GM21529 (cell line): ENCODE results near the gene TEKT4.
A peak's percentile ranks its signal among the peaks of the same experiment; 100 is the strongest.
"Not testable (repeated sequence)": the region's sequence is repeated elsewhere in the genome, so short reads cannot be mapped to it uniquely, and the experiment has no call there.

Experiments used
- ATAC-seq: cut with Tn5 transposase; IDR thresholded peaks from one replicate; pipeline ENCODE4 v1.9.1; 2021; ENCODE audit not compliant: unreplicated experiment

The TEKT4 gene, protein sequence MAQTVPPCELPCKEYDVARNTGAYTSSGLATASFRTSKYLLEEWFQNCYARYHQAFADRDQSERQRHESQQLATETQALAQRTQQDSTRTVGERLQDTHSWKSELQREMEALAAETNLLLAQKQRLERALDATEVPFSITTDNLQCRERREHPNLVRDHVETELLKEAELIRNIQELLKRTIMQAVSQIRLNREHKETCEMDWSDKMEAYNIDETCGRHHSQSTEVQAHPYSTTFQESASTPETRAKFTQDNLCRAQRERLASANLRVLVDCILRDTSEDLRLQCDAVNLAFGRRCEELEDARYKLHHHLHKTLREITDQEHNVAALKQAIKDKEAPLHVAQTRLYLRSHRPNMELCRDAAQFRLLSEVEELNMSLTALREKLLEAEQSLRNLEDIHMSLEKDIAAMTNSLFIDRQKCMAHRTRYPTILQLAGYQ

GRCh38 chr2:94871226-94872087 lies at the start of gene TEKT4:
Gene TEKT4, plus strand, starts transcription at chr2:94871430. Its CDS starts 150 bp downstream, at chr2:94871580.
- ATAC-seq: no peak

DNA sequence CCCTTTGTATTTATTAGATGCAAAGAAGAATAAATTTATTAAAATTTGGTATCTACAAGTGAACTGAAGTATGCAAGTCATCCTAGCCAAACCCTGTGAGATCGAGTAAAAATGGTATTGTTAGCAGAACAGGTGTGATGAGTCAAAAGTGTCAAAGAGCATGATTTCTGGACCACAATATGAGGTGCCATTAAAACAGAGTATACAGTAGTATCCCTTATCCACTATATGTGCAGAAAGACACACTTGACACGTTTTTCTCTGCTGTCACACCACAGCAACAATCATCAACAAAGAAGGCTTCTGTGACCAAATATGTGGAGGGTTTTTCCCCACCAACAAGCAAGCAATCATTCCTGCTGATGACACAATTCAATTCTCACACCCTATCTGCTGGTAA lies 32.0 kb upstream of the TEKT4 start:
- ATAC-seq: not testable (repeated sequence)

DNA sequence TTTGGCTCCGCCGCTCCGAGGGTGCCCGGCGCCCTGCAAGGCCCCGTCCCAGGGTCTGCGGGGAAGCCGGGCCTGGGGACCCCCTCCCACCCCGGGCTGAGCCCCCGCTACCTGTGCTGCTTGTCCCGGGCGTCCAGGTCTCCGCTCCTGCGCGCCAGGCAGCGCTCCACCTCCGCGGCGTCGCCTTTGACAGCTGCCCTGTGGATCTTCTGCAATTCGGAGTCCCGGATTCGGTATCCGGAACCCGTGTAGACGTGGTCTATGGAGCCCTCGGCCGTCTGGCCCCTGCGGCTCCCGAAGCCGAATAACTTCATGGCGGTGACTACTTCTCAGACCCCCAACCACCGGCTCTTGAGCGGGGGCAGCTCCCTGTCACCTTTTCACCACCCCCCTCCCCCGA lies 14.4 kb upstream of the TEKT4 start:
- not testable (repeated sequence) for ATAC-seq

- not testable (repeated sequence) for ATAC-seq
Observed at GRCh38 chr2:94857367-94858162, 13.7 kb upstream of the TEKT4 start.

- ATAC-seq: not testable (repeated sequence)
Observed at GRCh38 chr2:94858163-94858888, 12.9 kb upstream of the TEKT4 start.

DNA sequence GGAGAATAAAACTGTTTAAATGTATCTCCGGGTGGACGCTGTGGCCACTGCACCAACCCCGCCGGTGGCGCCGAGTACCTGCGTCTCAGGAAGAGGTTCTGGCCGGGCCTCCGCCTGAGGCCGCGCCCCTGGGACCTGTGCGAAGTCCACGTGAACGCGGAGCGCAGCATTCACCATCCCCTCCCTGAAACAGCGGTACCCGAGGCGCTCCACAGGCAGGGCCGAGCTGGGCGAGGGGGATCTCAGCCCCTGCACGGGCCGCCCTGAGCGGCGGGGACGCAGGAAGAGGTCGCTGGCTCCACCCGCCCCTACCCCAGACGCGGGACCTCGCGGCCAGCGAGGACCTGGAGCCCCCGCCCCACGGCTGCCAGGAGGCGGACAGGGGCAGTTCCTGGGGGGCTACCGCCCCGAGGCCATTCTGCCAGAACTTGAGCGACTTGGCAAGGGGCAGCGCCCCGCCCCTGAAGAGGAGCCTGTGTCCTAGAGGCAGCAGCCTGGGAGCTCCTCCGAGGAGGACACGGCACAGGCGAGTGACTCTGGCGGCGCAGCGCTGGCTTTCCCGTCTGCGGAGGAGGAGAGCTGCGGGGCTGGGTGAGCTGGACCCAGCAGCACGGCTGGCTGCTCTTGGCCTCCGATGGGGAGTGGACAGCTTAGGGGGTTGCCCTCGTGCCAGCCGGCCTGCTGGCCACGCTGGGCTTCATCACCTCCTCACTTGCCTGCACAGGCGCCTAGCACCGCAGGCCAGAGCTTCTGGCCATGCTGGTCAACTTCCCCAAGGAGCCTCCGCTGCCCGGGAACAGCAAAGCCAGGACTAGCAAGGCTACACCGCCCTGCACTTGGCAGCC lies 9.7 kb upstream of the TEKT4 start:
- no peak for ATAC-seq

DNA sequence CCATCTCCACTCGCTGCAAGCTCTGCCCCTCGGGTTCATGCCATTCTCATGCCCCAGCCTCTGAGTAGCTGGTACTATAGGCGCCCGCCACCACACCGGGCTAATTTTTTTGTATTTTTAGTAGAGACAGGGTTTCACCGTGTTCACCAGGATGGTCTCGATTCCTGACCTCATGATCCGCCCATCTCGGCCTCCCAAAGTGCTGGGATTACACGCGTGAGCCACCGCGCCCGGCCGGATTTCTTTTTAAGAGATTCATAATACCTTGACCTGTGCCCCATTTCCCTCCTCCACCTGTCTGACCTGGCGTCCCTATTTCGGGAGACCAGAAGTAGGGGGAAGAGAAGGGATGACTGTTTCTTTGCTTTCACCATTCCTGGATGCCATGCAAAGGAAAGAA lies 8.3 kb upstream of the TEKT4 start:
- ATAC-seq: not testable (repeated sequence)

DNA sequence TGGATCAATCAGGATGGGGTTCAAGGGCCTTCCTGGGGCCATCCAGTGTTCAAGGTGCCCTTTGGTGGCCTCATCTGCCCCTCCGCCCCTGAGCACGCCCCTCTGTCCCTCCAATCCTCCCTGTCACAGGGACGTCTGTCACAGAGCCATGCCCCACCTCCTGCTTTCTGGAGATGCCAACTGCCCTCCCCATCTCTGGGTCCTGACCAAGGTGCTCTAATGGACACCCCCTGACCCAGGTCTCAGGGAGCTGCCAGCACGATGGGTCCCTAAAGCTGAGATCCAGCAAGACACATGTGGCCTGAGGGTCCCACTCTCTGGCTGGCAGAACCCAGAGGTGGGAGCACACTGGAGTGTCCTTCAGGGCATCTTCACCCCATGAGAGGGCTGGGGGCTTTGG lies 2.1 kb upstream of the TEKT4 start:
- no peak for ATAC-seq

GRCh38 chr2:94869552-94870439 lies 1.4 kb upstream of the TEKT4 start:
- no peak for ATAC-seq

DNA sequence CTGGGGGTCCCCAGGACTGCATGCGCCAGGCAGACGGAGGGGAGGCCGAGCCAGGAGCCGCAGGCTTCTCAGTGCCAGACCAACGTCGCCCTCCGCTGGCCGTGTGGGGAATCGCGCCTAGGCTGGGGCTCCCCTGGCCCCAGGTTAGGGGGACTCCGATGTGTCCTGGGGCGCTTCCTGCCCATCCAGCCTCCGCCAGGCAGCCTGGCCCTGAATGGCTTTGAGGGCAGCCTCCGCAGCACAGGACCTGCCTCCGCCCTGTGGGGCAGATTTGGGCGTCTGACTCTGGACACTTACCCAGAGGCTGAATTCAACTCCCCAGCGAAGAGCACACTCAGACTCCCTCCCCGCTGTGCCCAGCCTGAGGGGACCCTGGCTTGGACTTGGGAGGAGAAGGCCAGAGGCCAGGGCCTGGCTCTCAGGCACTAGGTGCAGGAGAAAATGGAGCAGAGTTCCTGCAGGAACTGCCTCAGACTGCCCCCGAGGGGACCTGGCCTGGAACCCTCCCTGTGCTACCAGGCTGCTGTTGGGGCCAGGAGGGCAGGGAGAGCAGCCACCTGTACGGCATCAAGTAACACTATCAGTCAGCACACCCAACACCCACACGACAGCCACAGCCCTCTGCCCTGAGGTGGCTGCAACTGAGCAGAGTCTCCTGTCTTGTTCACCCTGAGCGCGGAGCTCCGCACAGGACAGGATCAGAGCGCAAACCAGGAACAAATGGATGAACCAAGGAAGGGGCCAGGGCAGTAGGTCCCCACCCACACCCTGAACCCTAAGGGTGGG lies 597 bp upstream of the TEKT4 start:
- ATAC-seq: no peak

GRCh38 chr2:94872088-94872618 lies 923 bp downstream of the TEKT4 start:
- no peak for ATAC-seq

- no peak for ATAC-seq
Observed at GRCh38 chr2:94872676-94873361, 1.6 kb downstream of the TEKT4 start.

GRCh38 chr2:94873362-94874276 lies 2.4 kb downstream of the TEKT4 start:
- peak; percentile 10 for ATAC-seq

GRCh38 chr2:94874277-94874997 lies 3.2 kb downstream of the TEKT4 start:
- ATAC-seq: peak; percentile 86
